SK-N-SH (cell line): ENCODE results near the gene SNX32.

Experiments
- EZH2phosphoT487 ChIP-seq: fragments of 200-600 bp; sonication (generic); IDR thresholded peaks from 2 replicates; pipeline ENCODE4 v1.6.1; 2017; ENCODE audit warnings: low read depth, mixed run types, mild to moderate bottlenecking, antibody characterized with exemption, moderate library complexity, borderline replicate concordance
- FOSL2 ChIP-seq: IDR thresholded peaks from 2 replicates; pipeline ENCODE4 v1.4.0; 2012; ENCODE audit warnings: low read depth, mild to moderate bottlenecking, moderate library complexity, borderline replicate concordance
- JUND ChIP-seq: IDR thresholded peaks from 2 replicates; pipeline ENCODE4 v1.4.0; 2012
- NRF1 ChIP-seq: IDR thresholded peaks from 2 replicates; pipeline ENCODE4 v1.6.1; 2012; ENCODE audit warnings: low read depth, mild to moderate bottlenecking, low read length

GRCh38 chr11:65864706-65865471, 31.1 kb downstream of the SNX32 start:
- TF ChIP-seq NRF1 (no peak), EZH2phosphoT487 (no peak), FOSL2 (no peak), JUND (no peak)
